ENCODE results near the gene TAP1. TPM values are rescaled to one million over a fixed set of nuclear protein-coding genes. Genes with fewer than 3 reads are reported as not detected.

The TAP1 gene, protein sequence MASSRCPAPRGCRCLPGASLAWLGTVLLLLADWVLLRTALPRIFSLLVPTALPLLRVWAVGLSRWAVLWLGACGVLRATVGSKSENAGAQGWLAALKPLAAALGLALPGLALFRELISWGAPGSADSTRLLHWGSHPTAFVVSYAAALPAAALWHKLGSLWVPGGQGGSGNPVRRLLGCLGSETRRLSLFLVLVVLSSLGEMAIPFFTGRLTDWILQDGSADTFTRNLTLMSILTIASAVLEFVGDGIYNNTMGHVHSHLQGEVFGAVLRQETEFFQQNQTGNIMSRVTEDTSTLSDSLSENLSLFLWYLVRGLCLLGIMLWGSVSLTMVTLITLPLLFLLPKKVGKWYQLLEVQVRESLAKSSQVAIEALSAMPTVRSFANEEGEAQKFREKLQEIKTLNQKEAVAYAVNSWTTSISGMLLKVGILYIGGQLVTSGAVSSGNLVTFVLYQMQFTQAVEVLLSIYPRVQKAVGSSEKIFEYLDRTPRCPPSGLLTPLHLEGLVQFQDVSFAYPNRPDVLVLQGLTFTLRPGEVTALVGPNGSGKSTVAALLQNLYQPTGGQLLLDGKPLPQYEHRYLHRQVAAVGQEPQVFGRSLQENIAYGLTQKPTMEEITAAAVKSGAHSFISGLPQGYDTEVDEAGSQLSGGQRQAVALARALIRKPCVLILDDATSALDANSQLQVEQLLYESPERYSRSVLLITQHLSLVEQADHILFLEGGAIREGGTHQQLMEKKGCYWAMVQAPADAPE
- total RNA-seq (2021; fragmentation: NEBNext Ultra II Directional; extraction: Animal tissue kit (Norgen Biotek cat#: 25700)), result 10 to 100 TPM; 29.9 to 42.6 (median 37.8) TPM
- long read RNA-seq, transcript TAP1-201 (11 exons, 2,959 nt), result major isoform, 43 of 51 reads
- long read RNA-seq, partial matches to known transcripts, result 5 of 51 reads
- long read RNA-seq, other reads (novel, unspliced or antisense), result 1 of 51 reads

DNA sequence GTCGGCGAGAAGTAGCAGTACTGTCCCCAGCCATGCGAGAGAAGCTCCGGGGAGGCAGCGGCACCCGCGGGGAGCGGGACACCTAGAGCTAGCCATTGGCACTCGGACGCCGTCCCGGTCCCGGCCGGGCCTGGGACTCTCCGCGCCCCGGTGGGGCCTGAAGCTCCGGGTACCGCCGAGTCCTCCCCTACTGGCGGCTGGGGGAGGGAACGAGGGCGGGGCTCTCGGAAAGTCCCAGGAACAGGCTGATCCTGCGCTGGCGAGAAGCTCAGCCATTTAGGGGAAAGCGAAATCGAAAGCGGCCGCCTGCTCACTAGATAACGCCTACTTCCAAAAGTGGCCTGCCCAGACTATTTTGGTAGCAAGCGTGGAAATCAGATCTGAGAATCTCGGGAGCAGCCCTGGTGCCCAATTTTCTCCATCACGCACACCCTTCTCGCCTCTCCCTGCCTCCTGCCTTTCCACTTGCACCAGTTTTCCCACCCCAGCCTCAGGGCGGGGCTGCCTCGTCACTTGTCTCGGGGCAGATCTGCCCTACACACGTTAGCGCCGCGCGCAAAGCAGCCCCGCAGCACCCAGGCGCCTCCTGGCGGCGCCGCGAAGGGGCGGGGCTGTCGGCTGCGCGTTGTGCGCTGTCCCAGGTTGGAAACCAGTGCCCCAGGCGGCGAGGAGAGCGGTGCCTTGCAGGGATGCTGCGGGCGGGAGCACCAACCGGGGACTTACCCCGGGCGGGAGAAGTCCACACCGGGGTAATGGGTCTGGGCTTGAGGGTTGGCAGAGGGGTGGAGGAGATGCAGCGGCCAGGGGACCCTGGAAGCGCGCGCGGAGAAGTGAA lies at the start of gene TAP1, which contains the start of gene PSMB9:
TSS of gene TAP1 (minus strand) at position 164 of the 835 bp plus-strand sequence. CDS start at position 96, 68 bp downstream.
TSS of gene PSMB9 (plus strand) at position 652 of the 835 bp plus-strand sequence. CDS start at position 690, 38 bp downstream.
- peak within 1 kb of the TSS; percentile 97 for H3K27ac Mint-ChIP-seq

DNA sequence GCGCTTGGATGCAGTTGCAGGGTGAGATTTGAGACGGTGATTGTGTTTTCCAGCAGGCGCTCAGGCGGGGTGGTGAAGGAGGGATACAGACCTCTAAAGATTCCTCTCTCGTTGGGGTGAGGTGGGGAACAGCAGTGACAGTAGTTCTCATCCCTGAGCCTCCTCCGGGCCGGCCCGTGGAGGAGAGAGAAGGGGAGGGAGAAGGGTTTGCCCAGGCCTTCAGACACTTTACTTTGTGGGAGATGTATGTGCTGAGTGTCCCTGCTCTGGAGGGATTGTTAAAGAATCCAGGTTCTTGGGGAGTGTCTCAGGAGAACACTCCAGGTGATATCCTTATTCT lies 41.5 kb upstream of the TAP1 start:
- no peaks in the 10 kb centered on the region; the same call in 1 of the 2 replicates for H3K27me3 Mint-ChIP-seq (ENCODE audit: insufficient read depth)
- peak overlapping the region; percentile 97 for H3K4me3 Mint-ChIP-seq
- peaks cover 15% of the 10 kb centered on the region for H3K4me1 Mint-ChIP-seq (ENCODE audit: low read depth)
- TF ChIP-seq, protein P1, sequence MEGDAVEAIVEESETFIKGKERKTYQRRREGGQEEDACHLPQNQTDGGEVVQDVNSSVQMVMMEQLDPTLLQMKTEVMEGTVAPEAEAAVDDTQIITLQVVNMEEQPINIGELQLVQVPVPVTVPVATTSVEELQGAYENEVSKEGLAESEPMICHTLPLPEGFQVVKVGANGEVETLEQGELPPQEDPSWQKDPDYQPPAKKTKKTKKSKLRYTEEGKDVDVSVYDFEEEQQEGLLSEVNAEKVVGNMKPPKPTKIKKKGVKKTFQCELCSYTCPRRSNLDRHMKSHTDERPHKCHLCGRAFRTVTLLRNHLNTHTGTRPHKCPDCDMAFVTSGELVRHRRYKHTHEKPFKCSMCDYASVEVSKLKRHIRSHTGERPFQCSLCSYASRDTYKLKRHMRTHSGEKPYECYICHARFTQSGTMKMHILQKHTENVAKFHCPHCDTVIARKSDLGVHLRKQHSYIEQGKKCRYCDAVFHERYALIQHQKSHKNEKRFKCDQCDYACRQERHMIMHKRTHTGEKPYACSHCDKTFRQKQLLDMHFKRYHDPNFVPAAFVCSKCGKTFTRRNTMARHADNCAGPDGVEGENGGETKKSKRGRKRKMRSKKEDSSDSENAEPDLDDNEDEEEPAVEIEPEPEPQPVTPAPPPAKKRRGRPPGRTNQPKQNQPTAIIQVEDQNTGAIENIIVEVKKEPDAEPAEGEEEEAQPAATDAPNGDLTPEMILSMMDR (IDR thresholded peaks at IDR 0.05), result no peak
- DNase-seq, result peak; percentile 19
- H3K36me3 Mint-ChIP-seq (ENCODE audit: low read depth), result no peaks in the 10 kb centered on the region
- H3K9me3 Mint-ChIP-seq, result no peaks in the 10 kb centered on the region
- H3K27ac Mint-ChIP-seq, result peak overlapping the region; percentile 64

More for the DNA sequence above, at the start of gene TAP1, which contains the start of gene PSMB9:
- TF ChIP-seq, protein P1 (IDR thresholded peaks at IDR 0.05), result peak; percentile 85
- DNase-seq, result peak; percentile 85
- Mint-ChIP-seq H3K4me3 (peak within 1 kb of the TSS; percentile 99), H3K9me3 (no peaks in the 10 kb centered on the region), H3K4me1 (ENCODE audit: low read depth) (peaks cover 29% of the 10 kb centered on the region), H3K27me3 (ENCODE audit: insufficient read depth) (peaks cover 2% of the 10 kb centered on the region), H3K36me3 (ENCODE audit: low read depth) (peaks cover 18% of the 10 kb centered on the region)

DNA sequence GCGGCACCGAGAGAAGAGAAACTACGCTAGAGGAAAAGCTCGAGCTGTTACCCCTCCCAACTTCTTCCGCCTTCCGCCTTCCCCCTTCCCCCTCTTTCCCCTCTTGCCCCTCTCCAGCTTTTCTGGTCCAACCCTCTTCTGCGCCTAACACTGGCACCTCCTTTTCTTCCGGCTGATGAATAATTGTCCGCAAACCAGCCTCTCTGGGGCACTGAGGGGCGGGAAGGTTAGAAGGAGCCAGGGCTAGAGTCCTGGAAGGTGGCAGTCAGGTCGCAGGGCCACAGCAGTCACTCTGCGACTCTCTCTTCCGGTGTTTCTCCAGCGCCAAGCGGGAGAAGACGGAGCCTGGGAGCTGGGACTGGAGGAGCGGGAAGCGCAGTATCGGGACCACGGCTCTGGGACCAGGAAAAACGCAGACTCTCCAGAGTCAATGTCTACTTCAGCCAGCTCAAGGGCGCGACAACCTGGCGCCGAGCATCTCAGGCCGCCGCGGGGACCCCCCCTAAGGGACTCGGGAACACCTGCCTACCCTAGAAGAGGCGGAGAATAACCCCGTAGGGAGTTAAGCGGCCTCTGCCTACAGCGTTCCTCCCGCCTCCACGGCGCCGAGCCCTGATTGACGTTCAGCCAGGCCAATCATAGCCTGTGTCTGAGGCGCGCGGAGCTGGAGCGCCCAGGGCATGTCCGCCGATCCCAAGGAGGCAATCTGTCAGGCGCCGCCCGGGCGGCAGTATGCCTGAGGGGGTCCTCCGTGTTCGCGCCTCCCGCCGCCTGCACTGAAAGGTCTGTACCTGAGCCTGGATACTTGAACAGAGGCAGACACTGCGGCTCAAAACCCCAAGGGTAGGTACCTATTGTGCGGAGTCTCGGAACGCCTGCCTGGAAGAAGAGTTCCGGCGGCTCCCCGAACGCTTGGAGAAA lies 40.8 kb upstream of the TAP1 start:
- peak; percentile 91 for DNase-seq
- no peaks in the 10 kb centered on the region for H3K9me3 Mint-ChIP-seq
- no peaks in the 10 kb centered on the region; the same call in 1 of the 2 replicates for H3K27me3 Mint-ChIP-seq (ENCODE audit: insufficient read depth)
- H3K4me3 Mint-ChIP-seq, result peak overlapping the region; percentile 97
- peak overlapping the region; percentile 76 for H3K27ac Mint-ChIP-seq
- no peaks in the 10 kb centered on the region for H3K36me3 Mint-ChIP-seq (ENCODE audit: low read depth)
- TF ChIP-seq, protein P1 (IDR thresholded peaks at IDR 0.05), result no peak
- H3K4me1 Mint-ChIP-seq (ENCODE audit: low read depth), result peaks cover 21% of the 10 kb centered on the region

DNA sequence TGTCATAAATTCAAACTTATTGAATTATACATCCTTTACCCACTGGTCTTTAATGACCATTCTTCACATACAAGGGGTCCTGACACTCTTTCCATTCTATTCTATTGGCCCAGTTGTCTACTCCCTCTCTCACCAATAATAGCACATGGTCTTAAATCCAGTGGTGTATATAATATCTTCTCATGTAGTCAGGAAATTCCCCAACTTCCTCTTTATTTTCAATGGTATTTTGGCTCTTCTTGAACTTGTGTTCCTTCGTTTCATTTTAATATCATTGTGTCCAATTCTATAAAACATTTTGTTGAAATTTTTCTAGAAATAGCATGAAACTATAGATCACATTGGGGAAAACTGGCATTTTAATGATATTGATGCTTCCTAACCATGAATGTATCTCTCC lies 37.3 kb upstream of the TAP1 start:
- H3K27me3 Mint-ChIP-seq (ENCODE audit: insufficient read depth), result no peaks in the 10 kb centered on the region; the same call in none of the 2 replicates

More for the DNA sequence above, 37.3 kb upstream of the TAP1 start:
- H3K36me3 Mint-ChIP-seq (ENCODE audit: low read depth), result no peaks in the 10 kb centered on the region
- H3K9me3 Mint-ChIP-seq, result no peaks in the 10 kb centered on the region
- no peak overlapping the region for H3K4me3 Mint-ChIP-seq
- DNase-seq, result no peak
- no peak overlapping the region for H3K27ac Mint-ChIP-seq
- TF ChIP-seq, protein P1 (IDR thresholded peaks at IDR 0.05), result no peak
- peaks cover 41% of the 10 kb centered on the region for H3K4me1 Mint-ChIP-seq (ENCODE audit: low read depth)
